Measurements from ENCODE around the gene PECR. TPM values are rescaled to one million over a fixed set of nuclear protein-coding genes. Genes with fewer than 3 reads are reported as not detected.

PECR gene
- total and polyA plus RNA-seq, 2 donors (not counting 1 experiment from before 2014, with no cell fraction given) = 9.5 to 16.5 TPM

DNA sequence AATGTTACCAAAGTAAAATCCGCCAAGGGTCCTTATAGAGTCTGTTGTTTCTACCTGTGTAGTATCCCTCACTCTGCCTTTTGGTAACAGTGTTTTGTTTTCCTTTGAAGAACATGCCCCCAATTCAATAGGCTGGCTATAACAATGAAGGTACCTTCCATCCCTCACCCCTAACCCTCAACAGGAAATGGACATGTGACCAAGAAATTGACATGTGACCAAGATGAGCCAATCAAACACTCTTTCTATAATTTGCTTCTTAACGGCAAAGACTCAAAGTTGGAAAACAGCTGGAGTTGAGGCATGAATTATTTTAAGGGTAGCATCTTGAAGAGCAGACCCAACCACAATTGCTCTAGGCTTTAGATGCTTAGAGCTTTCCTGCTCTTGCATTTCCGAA, 62.9 kb downstream of the PECR start:
- Mint-ChIP-seq H3K27ac (no peak overlapping the region), H3K9me3 (ENCODE audit: insufficient read depth) (peaks cover 3% of the 10 kb centered on the region), H3K27me3 (no peaks in the 10 kb centered on the region), H3K4me3 (no peak overlapping the region), H3K4me1 (peaks cover 32% of the 10 kb centered on the region)
- H3K36me3 ChIP-seq (replicated peaks in 1 of 2; ENCODE audit: control extremely low read depth in 1 of 2, control insufficient read depth in 1 of 2, extremely low read depth in 1 of 2, insufficient read depth in 2 of 2, low read length in 1 of 2) = no peaks in the 10 kb centered on the region
- H3K4me3 ChIP-seq (ENCODE audit: control extremely low read depth in 1 of 5, extremely low read depth in 1 of 5, insufficient read depth in 1 of 5, low read depth in 2 of 5, low read length in 4 of 5) = no peak overlapping the region
- DNase-seq = no peak
- H3K27ac ChIP-seq (ENCODE audit: low read length in 2 of 2) = no peak overlapping the region
- no peak overlapping the region for H3K4me2 ChIP-seq (replicated peaks; ENCODE audit: low read depth, low read length, poor library complexity, severe bottlenecking)
- H2AFZ ChIP-seq (ENCODE audit: insufficient read depth, low read depth, low read length, poor library complexity, severe bottlenecking) = no peak overlapping the region
- CTCF ChIA-PET = interaction anchor here (1.0 to 1.8 kb wide), 2 partner anchors 15 to 69 kb away, joined by 4 to 8 read pairs; no protein-coding TSS in a partner anchor
- peaks cover 19 to 28% of the 10 kb centered on the region in 2 donors for H3K4me1 ChIP-seq (ENCODE audit: control insufficient read depth in 2 of 2, insufficient read depth in 2 of 2, low read length in 2 of 2)
- no CpG with 5 or more reads among the region's 3 CpGs for WGBS (ENCODE audit: insufficient coverage)
- TF ChIP-seq, protein P1, sequence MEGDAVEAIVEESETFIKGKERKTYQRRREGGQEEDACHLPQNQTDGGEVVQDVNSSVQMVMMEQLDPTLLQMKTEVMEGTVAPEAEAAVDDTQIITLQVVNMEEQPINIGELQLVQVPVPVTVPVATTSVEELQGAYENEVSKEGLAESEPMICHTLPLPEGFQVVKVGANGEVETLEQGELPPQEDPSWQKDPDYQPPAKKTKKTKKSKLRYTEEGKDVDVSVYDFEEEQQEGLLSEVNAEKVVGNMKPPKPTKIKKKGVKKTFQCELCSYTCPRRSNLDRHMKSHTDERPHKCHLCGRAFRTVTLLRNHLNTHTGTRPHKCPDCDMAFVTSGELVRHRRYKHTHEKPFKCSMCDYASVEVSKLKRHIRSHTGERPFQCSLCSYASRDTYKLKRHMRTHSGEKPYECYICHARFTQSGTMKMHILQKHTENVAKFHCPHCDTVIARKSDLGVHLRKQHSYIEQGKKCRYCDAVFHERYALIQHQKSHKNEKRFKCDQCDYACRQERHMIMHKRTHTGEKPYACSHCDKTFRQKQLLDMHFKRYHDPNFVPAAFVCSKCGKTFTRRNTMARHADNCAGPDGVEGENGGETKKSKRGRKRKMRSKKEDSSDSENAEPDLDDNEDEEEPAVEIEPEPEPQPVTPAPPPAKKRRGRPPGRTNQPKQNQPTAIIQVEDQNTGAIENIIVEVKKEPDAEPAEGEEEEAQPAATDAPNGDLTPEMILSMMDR (IDR thresholded peaks at IDR 0.05) = no peak
- no peak for TF ChIP-seq EZH2 (IDR thresholded peaks at IDR 0.05; ENCODE audit: borderline replicate concordance, insufficient read depth, low read depth, low read length, poor library complexity, severe bottlenecking)
- no peaks in the 10 kb centered on the region for H3K27me3 ChIP-seq (replicated peaks in 1 of 4; ENCODE audit: control extremely low read depth in 1 of 4, control insufficient read depth in 3 of 4, insufficient read depth in 4 of 4, low read length in 3 of 4)
- no peaks in the 10 kb centered on the region for H3K9me3 ChIP-seq (ENCODE audit: control extremely low read depth in 1 of 3, control insufficient read depth in 2 of 3, insufficient read depth in 1 of 3, low read length in 2 of 3)
- peaks cover 7% of the 10 kb centered on the region for H3K79me2 ChIP-seq (ENCODE audit: control insufficient read depth, insufficient read depth, low read length)
- no peak overlapping the region for H3K9ac ChIP-seq (ENCODE audit: low read length)
- intact Hi-C loops (cut with micrococcal nuclease) = loop anchor here (10.0 kb wide), 2 partner anchors 476 to 1204 kb away; partner anchors contain the start of gene RPL37A
- ATAC-seq (ENCODE audit: low read depth) = no peak
- POLR2A ChIA-PET = no interaction called here
- no peaks in the 10 kb centered on the region for H4K20me1 ChIP-seq (ENCODE audit: control insufficient read depth, insufficient read depth, low read length, poor library complexity, severe bottlenecking)

- no peak for ATAC-seq (ENCODE audit: low read depth)
- no peak overlapping the region for H3K27ac Mint-ChIP-seq
- TF ChIP-seq, protein P1 (IDR thresholded peaks at IDR 0.05) = no peak
- no peak for TF ChIP-seq EZH2 (IDR thresholded peaks at IDR 0.05; ENCODE audit: borderline replicate concordance, insufficient read depth, low read depth, low read length, poor library complexity, severe bottlenecking)
Measured at GRCh38 chr2:216017365-216017764, 64.2 kb downstream of the PECR start.

More at GRCh38 chr2:216017365-216017764, 64.2 kb downstream of the PECR start:
- 28% methylated on average over 4 of the region's 4 CpGs for WGBS (ENCODE audit: insufficient coverage)
- peak; percentile 52 for DNase-seq
- no peaks in the 10 kb centered on the region for H3K36me3 ChIP-seq (replicated peaks in 1 of 2; ENCODE audit: control extremely low read depth in 1 of 2, control insufficient read depth in 1 of 2, extremely low read depth in 1 of 2, insufficient read depth in 2 of 2, low read length in 1 of 2)
- H3K79me2 ChIP-seq (ENCODE audit: control insufficient read depth, insufficient read depth, low read length) = peaks cover 15% of the 10 kb centered on the region
- CTCF ChIA-PET = interaction anchor here (0.7 to 2.2 kb wide), 3 partner anchors 11 to 40 kb away, joined by 3 to 8 read pairs (median 6); no protein-coding TSS in a partner anchor
- Mint-ChIP-seq H3K9me3 (ENCODE audit: insufficient read depth) (peaks cover 3% of the 10 kb centered on the region), H3K27me3 (no peaks in the 10 kb centered on the region), H3K4me1 (peaks cover 41% of the 10 kb centered on the region), H3K4me3 (no peak overlapping the region)
- POLR2A ChIA-PET = interaction anchor here (0.6 kb wide), 1 partner anchor 62 kb away, joined by 3 read pairs; no protein-coding TSS in a partner anchor
- peaks cover 25 to 37% of the 10 kb centered on the region in 2 donors for H3K4me1 ChIP-seq (ENCODE audit: control insufficient read depth in 2 of 2, insufficient read depth in 2 of 2, low read length in 2 of 2)
- no peak overlapping the region for H3K4me2 ChIP-seq (replicated peaks; ENCODE audit: low read depth, low read length, poor library complexity, severe bottlenecking)
- H3K27me3 ChIP-seq (replicated peaks in 1 of 4; ENCODE audit: control extremely low read depth in 1 of 4, control insufficient read depth in 3 of 4, insufficient read depth in 4 of 4, low read length in 3 of 4) = no peaks in the 10 kb centered on the region
- no peak overlapping the region for H3K27ac ChIP-seq (ENCODE audit: low read length in 2 of 2)
- H3K9ac ChIP-seq (ENCODE audit: low read length) = no peak overlapping the region
- intact Hi-C loops (cut with micrococcal nuclease) = loop anchor here (10.0 kb wide), 2 partner anchors 477 to 1203 kb away; partner anchors contain the start of gene RPL37A
- H2AFZ ChIP-seq (ENCODE audit: insufficient read depth, low read depth, low read length, poor library complexity, severe bottlenecking) = no peak overlapping the region
- H4K20me1 ChIP-seq (ENCODE audit: control insufficient read depth, insufficient read depth, low read length, poor library complexity, severe bottlenecking) = no peaks in the 10 kb centered on the region
- H3K9me3 ChIP-seq (ENCODE audit: control extremely low read depth in 1 of 3, control insufficient read depth in 2 of 3, insufficient read depth in 1 of 3, low read length in 2 of 3) = no peaks in the 10 kb centered on the region
- no peak overlapping the region for H3K4me3 ChIP-seq (ENCODE audit: control extremely low read depth in 1 of 5, extremely low read depth in 1 of 5, insufficient read depth in 1 of 5, low read depth in 2 of 5, low read length in 4 of 5)

Data from B cell (primary cell).